HG03457 (cell line): ENCODE measurements around the gene DLAT.
"Not testable (repeated sequence)": the region's sequence is repeated elsewhere in the genome, so short reads cannot be mapped to it uniquely, and the experiment has no call there.

Source experiments
- ATAC-seq: cut with Tn5 transposase; IDR thresholded peaks from one replicate; pipeline ENCODE4 v1.9.1; 2021; ENCODE audit warnings: moderate number of reproducible peaks; ENCODE audit not compliant: unreplicated experiment

The DLAT gene

GRCh38 chr11:112024773-112025678 is at the start of gene DLAT:
Gene DLAT (plus strand): TSS chr11:112025408. CDS start chr11:112025473, 65 bp downstream.
- ATAC-seq: peak; percentile 67

- no peak for ATAC-seq
Measured at GRCh38 chr11:111976119-111976766, 49.0 kb upstream of the DLAT start.

- no peak for ATAC-seq
Measured at GRCh38 chr11:111976767-111977145, 48.5 kb upstream of the DLAT start.

GRCh38 chr11:111977146-111978027 is 47.8 kb upstream of the DLAT start:
- no peak for ATAC-seq

- ATAC-seq: no peak
Measured at GRCh38 chr11:111978028-111978771, 47.0 kb upstream of the DLAT start.

- no peak for ATAC-seq
Measured at GRCh38 chr11:111980062-111980461, 45.1 kb upstream of the DLAT start.

GRCh38 chr11:111981270-111981669 is 43.9 kb upstream of the DLAT start:
- ATAC-seq: no peak

GRCh38 chr11:111982019-111982464 is 43.2 kb upstream of the DLAT start:
- ATAC-seq: no peak

- ATAC-seq: no peak
Measured at GRCh38 chr11:111982541-111983186, 42.5 kb upstream of the DLAT start.

- ATAC-seq: no peak
Measured at GRCh38 chr11:111983187-111983986, 41.8 kb upstream of the DLAT start.

- ATAC-seq: no peak
Measured at GRCh38 chr11:111986589-111986988, 38.6 kb upstream of the DLAT start.

GRCh38 chr11:111990381-111990780 is 34.8 kb upstream of the DLAT start:
- ATAC-seq: no peak

GRCh38 chr11:111992206-111992855 is 32.9 kb upstream of the DLAT start:
- no peak for ATAC-seq

- ATAC-seq: no peak
Measured at GRCh38 chr11:111996129-111996528, 29.1 kb upstream of the DLAT start.

GRCh38 chr11:111996669-111997068 is 28.5 kb upstream of the DLAT start:
- not testable (repeated sequence) for ATAC-seq

- ATAC-seq: no peak
Measured at GRCh38 chr11:111999111-111999510, 26.1 kb upstream of the DLAT start.

- ATAC-seq: no peak
Measured at GRCh38 chr11:112000703-112001102, 24.5 kb upstream of the DLAT start.

GRCh38 chr11:112002491-112003216 is 22.6 kb upstream of the DLAT start:
- no peak for ATAC-seq
